CD1c-positive myeloid dendritic cell (primary cell): Measurements from ENCODE around the gene ZNF746.
A peak's percentile ranks its signal among the peaks of the same experiment; 100 is the strongest.

ENCODE experiments used
- DNase-seq: peaks from one replicate; pipeline ENCODE4 v3.0.0-alpha.2; 2016; ENCODE audit errors: extremely low spot score

Gene ZNF746

GRCh38 chr7:149490083-149490760 lies 7.4 kb downstream of the ZNF746 start:
- DNase-seq: no peak

- no peak for DNase-seq
Observed at GRCh38 chr7:149489391-149490024, 8.1 kb downstream of the ZNF746 start.

- no peak for DNase-seq
Observed at GRCh38 chr7:149479568-149479967, 18.0 kb downstream of the ZNF746 start.

GRCh38 chr7:149478754-149479153 lies 18.9 kb downstream of the ZNF746 start:
- DNase-seq: no peak

GRCh38 chr7:149477494-149478443 lies 19.8 kb downstream of the ZNF746 start:
- no peak for DNase-seq

GRCh38 chr7:149476791-149477190 lies 20.8 kb downstream of the ZNF746 start:
- DNase-seq: no peak

- no peak for DNase-seq
Observed at GRCh38 chr7:149475121-149476045, 22.2 kb downstream of the ZNF746 start.

- no peak for DNase-seq
Observed at GRCh38 chr7:149474309-149475120, 23.1 kb downstream of the ZNF746 start.

- no peak for DNase-seq
Observed at GRCh38 chr7:149473251-149473650, 24.4 kb downstream of the ZNF746 start.

- DNase-seq: no peak
Observed at GRCh38 chr7:149471289-149471953, 26.2 kb downstream of the ZNF746 start.

GRCh38 chr7:149469806-149470205 lies 27.8 kb downstream of the ZNF746 start:
- DNase-seq: no peak

GRCh38 chr7:149468208-149468607 lies 29.4 kb downstream of the ZNF746 start:
- DNase-seq: no peak

GRCh38 chr7:149467321-149467859 lies 30.2 kb downstream of the ZNF746 start:
- no peak for DNase-seq

GRCh38 chr7:149466364-149466763 lies 31.2 kb downstream of the ZNF746 start:
- DNase-seq: no peak

GRCh38 chr7:149463500-149464161 lies 34.0 kb downstream of the ZNF746 start:
- no peak for DNase-seq

GRCh38 chr7:149462101-149462520 lies 35.5 kb downstream of the ZNF746 start:
- no peak for DNase-seq

GRCh38 chr7:149460493-149461277 lies 36.9 kb downstream of the ZNF746 start, which contains the start of gene ZNF777:
Gene ZNF777, minus strand, starts transcription at chr7:149461062. Its CDS starts 5,040 bp downstream, at chr7:149456022.
- peak; percentile 90 for DNase-seq
